ENCODE measurements around the gene TMEM123. TPM values are rescaled to one million over a fixed set of nuclear protein-coding genes. Genes with fewer than 3 reads are reported as not detected.

TMEM123 gene
- total RNA-seq, 1 experiment from 2014 or later: 236 TPM

DNA sequence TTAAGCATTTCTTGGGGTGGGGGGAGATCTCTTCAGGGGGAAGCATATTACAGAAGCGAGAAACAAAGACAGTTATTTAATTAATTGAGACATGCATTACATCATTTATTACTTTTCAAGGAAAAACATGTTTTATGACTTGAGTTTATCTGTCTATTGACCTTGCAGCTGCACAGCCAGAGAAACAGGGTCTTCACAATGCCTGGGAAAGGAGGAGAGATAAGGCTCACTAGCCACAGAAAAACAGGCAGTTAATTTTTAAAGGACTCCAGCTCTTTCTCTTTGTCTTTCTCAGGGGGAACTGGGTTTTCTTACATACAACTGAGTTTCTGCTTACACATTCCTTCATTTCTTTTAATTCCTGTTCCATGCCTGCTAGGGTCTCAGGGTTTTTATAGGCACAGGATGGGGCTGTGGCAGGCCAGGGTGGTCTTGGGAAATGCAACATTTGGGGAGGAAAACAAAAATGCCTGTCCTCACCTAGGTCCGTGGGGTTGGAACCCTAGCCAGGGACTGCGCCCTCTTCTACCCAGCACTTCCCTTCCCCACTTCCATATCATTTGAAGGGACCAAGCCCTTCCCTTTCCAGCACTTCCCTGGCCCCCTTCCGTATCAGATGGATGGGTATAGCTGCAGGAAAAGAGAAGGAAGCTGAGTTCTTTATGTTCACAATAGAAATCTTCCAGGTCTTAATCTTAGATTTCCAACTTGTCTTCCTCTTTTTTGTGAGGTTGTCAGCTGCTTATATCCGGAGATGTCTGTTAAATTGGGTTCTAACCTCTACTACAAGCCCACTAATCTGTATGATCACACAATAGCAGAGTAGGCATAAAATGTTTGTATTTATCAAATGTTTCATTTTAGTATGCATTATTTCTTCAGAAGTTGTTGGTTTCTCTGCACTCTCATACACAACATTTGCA lies 67.2 kb downstream of the TMEM123 start:
- Mint-ChIP-seq H3K4me1 (ENCODE audit: low read depth, unreplicated experiment) (peaks cover 2% of the 10 kb centered on the region), H3K4me3 (ENCODE audit: low read depth, unreplicated experiment) (no peak overlapping the region), H3K36me3 (ENCODE audit: insufficient read depth, unreplicated experiment) (peaks cover under 1% of the 10 kb centered on the region), H3K27ac (ENCODE audit: unreplicated experiment) (no peak overlapping the region), H3K9me3 (ENCODE audit: low read depth, unreplicated experiment) (no peaks in the 10 kb centered on the region), H3K27me3 (ENCODE audit: unreplicated experiment) (no peaks in the 10 kb centered on the region)
- TF ChIP-seq, protein P1, sequence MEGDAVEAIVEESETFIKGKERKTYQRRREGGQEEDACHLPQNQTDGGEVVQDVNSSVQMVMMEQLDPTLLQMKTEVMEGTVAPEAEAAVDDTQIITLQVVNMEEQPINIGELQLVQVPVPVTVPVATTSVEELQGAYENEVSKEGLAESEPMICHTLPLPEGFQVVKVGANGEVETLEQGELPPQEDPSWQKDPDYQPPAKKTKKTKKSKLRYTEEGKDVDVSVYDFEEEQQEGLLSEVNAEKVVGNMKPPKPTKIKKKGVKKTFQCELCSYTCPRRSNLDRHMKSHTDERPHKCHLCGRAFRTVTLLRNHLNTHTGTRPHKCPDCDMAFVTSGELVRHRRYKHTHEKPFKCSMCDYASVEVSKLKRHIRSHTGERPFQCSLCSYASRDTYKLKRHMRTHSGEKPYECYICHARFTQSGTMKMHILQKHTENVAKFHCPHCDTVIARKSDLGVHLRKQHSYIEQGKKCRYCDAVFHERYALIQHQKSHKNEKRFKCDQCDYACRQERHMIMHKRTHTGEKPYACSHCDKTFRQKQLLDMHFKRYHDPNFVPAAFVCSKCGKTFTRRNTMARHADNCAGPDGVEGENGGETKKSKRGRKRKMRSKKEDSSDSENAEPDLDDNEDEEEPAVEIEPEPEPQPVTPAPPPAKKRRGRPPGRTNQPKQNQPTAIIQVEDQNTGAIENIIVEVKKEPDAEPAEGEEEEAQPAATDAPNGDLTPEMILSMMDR (IDR thresholded peaks at IDR 0.05; ENCODE audit: unreplicated experiment): no peak
- no TSS peak for BruUV-seq (replicated peaks)
- intact Hi-C loops (cut with micrococcal nuclease; ENCODE audit: unreplicated experiment): no loop called here
- DNase-seq: no peak
- CTCF ChIA-PET: no interaction called here

- CTCF ChIA-PET: no interaction called here
- no peak overlapping the region for H3K4me3 Mint-ChIP-seq (ENCODE audit: low read depth, unreplicated experiment)
- intact Hi-C loops (cut with micrococcal nuclease; ENCODE audit: unreplicated experiment): no loop called here
- DNase-seq: no peak
- H3K36me3 Mint-ChIP-seq (ENCODE audit: insufficient read depth, unreplicated experiment): peaks cover 2% of the 10 kb centered on the region
- no peaks in the 10 kb centered on the region for H3K27me3 Mint-ChIP-seq (ENCODE audit: unreplicated experiment)
- H3K4me1 Mint-ChIP-seq (ENCODE audit: low read depth, unreplicated experiment): no peaks in the 10 kb centered on the region
- H3K9me3 Mint-ChIP-seq (ENCODE audit: low read depth, unreplicated experiment): no peaks in the 10 kb centered on the region
- no TSS peak for BruUV-seq (replicated peaks)
- H3K27ac Mint-ChIP-seq (ENCODE audit: unreplicated experiment): no peak overlapping the region
- TF ChIP-seq, protein P1 (IDR thresholded peaks at IDR 0.05; ENCODE audit: unreplicated experiment): no peak
Measured at GRCh38 chr11:102384419-102385079, 68.0 kb downstream of the TMEM123 start.

GRCh38 chr11:102383839-102384238 lies 68.7 kb downstream of the TMEM123 start:
- DNase-seq: no peak
- CTCF ChIA-PET: no interaction called here
- TF ChIP-seq, protein P1 (IDR thresholded peaks at IDR 0.05; ENCODE audit: unreplicated experiment): no peak
- no peaks in the 10 kb centered on the region for H3K27me3 Mint-ChIP-seq (ENCODE audit: unreplicated experiment)
- no peaks in the 10 kb centered on the region for H3K4me1 Mint-ChIP-seq (ENCODE audit: low read depth, unreplicated experiment)
- no peaks in the 10 kb centered on the region for H3K9me3 Mint-ChIP-seq (ENCODE audit: low read depth, unreplicated experiment)
- H3K4me3 Mint-ChIP-seq (ENCODE audit: low read depth, unreplicated experiment): no peak overlapping the region
- H3K36me3 Mint-ChIP-seq (ENCODE audit: insufficient read depth, unreplicated experiment): peaks cover 9% of the 10 kb centered on the region
- BruUV-seq (replicated peaks): no TSS peak
- H3K27ac Mint-ChIP-seq (ENCODE audit: unreplicated experiment): no peak overlapping the region
- intact Hi-C loops (cut with micrococcal nuclease; ENCODE audit: unreplicated experiment): no loop called here

DNA sequence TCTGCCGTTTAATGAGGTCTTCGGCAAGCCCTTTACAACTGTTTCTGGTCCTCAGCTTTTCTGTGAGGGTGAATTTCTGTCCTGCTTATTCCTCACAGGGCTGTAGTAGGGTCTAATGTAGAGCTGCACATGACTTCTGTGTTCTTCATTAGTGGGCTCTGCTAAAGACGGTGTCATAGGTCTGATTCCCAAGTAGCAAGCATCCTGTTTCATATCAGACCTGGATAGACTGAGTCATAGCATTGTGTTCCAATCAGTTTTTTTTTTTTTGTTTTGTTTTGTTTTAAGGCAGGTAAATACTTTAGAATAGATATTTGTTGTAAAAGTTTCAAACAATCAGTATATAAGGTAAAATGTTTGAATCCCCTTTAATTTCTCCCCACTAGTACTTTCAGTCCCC lies 70.2 kb downstream of the TMEM123 start:
- peaks cover 15% of the 10 kb centered on the region for H3K36me3 Mint-ChIP-seq (ENCODE audit: insufficient read depth, unreplicated experiment)
- no peaks in the 10 kb centered on the region for H3K9me3 Mint-ChIP-seq (ENCODE audit: low read depth, unreplicated experiment)
- no peak for DNase-seq
- intact Hi-C loops (cut with micrococcal nuclease; ENCODE audit: unreplicated experiment): no loop called here
- H3K4me1 Mint-ChIP-seq (ENCODE audit: low read depth, unreplicated experiment): no peaks in the 10 kb centered on the region
- H3K27ac Mint-ChIP-seq (ENCODE audit: unreplicated experiment): no peak overlapping the region
- H3K4me3 Mint-ChIP-seq (ENCODE audit: low read depth, unreplicated experiment): no peak overlapping the region
- no peaks in the 10 kb centered on the region for H3K27me3 Mint-ChIP-seq (ENCODE audit: unreplicated experiment)
- CTCF ChIA-PET: no interaction called here
- TF ChIP-seq, protein P1 (IDR thresholded peaks at IDR 0.05; ENCODE audit: unreplicated experiment): no peak
- BruUV-seq (replicated peaks): no TSS peak

Data from Calu3 (cell line).